ENCODE measurements around the gene PRM1.

The PRM1 gene

GRCh38 chr16:11270602-11271162, 10.4 kb downstream of the PRM1 start:
- DNase-seq, result no peak

- DNase-seq, result no peak
These were observed 12.2 kb downstream of the PRM1 start, which contains the start of gene TNP2 for GRCh38 chr16:11268921-11269375. Gene TNP2, minus strand, starts transcription at chr16:11269325. Its CDS starts 63 bp downstream, at chr16:11269262.

GRCh38 chr16:11265124-11265523, 16.0 kb downstream of the PRM1 start:
- DNase-seq, result no peak

DNA sequence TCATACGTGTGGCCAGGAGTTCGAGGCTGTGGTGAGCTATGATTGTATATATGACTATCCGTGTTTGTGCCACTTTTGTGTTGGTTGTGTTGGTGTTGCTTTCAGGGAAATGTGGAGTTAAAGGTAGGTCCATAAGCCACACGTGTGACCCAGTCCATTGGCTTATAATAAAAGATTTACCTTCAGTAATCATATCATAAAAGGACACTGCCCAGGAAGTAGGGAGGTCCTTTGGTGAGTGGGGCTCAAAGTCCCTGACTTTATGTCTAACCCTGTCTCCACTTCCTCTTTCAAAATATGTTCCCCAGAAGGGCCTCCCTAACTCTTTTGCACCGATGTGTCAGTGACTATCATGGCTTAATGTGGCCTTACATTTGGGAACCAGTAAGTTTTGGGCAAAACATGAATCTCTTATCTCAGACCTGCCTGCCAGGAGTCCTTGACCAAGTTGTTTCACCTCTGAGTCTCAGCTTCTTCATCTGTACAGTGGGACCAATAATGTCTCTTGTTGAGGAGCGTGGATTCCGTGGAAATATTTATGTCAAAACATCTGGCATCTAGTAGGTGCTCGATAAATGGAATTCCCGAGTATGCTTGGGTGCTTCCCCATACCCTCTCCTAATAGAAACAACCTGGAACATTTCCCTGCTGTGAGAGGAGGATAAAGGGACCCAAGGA, 16.8 kb downstream of the PRM1 start:
- DNase-seq, result peak; percentile 26

- DNase-seq, result no peak
These were observed 17.4 kb downstream of the PRM1 start for GRCh38 chr16:11263737-11264136.

- no peak for DNase-seq
These were observed 18.2 kb downstream of the PRM1 start for GRCh38 chr16:11262915-11263314.

- no peak for DNase-seq
These were observed 20.5 kb downstream of the PRM1 start for GRCh38 chr16:11260596-11260966.

GRCh38 chr16:11259655-11260595, 21.2 kb downstream of the PRM1 start:
- DNase-seq, result no peak

DNA sequence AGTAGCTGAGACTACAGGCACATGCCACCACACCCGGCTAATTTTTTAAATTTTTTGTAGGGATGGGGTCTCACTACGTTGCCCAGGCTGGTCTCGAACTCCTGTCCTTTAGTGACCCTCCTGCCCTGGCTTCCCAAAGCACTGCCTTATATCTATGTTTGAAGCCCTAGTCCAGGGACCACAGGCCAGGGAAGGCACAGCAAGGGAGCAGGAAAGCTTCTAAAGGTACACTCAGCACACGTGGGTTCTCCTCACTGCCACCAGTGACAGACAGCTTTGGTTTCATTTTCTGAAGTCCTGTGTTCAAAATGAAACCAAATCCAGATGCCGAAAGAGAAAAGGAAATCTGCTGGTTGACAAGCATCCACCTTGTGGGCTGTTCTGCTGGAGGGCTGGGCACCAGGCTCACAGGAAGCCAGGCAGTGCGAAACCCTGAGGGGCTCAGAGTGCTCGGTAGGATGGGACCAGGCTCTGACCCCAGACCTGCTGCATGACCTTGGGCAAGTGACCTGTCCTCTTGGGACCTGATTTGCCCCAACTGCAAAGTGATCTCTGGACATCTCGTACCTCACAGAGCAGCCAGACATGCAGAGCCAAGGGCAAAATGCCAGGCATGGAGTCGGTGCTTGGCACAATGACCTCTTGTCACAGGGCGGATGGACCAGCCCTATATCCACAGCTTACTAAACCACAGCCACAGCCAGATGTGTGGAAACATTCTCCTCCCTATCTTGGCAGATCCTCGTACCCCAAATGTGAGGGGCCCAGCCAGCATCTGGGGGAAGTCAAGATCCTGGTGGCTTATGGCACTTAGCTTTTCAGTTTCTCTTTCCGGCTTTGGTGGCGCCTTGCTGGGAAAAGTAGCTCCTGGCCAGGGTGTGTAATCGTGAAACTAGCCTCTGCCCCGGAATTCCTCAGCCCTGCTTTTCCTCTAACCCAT, 22.3 kb downstream of the PRM1 start:
- DNase-seq, result peak; percentile 89

DNA sequence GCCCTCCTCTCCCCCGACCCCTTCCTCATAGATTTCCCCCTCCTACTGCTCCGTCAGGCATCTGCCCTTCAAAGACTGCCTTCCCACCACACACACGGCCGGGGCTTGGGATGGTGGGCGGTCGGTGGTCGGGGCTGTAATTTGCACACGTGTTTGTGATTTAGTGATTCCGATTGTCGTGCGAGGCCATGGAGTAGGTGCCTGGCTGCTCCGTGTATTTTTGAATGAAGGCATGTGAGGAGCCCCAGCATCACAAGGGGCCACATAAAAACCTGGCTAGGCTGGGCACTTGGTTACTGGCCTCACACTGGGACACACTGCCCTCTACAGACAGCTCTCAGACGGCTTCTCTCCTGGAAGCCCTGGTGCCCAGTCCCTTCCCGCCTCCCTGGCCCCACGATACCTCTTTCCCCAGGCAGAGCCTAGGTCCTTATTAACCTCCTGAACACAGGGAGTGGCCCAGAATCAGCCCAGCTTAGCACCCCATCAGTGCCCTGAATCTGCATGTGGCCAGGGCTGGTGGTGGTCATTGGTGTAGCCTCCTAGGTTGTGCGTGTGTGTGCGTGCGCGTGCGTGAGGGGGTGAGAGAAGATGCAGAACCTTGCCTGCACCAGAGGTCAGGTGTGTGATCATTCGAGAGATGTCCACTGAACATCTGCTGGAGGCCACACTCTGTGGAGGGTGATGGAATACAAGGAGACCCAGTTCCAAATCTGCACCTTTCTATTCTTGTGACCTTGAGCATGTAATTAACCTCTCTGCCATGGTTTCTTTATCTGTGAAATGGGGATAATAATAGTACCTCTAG, 23.8 kb downstream of the PRM1 start:
- DNase-seq, result peak; percentile 89

DNA sequence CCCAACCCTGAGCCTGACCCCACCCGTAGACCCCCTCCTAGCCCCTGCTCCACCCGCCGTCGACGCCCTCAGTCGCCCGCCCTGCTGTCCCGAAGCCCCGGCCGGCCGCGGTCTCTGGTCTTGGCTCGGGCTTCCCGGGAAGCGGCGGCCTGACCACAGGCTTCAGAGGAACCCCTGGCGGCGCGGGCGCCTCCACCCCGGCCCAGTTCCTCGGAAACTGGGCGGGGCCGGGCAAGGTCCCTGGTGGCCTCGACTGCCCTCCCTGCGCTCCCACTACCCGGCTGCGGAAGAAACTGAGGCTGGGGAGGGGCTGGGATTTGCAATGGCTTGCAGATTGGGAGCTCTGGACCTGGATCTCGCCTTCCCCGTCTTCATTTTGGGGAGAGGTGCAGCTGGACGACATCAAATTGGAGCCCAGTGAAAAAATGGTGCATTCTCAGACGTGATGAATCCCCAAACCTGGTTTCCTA, 24.4 kb downstream of the PRM1 start:
- peak; percentile 81 for DNase-seq

DNA sequence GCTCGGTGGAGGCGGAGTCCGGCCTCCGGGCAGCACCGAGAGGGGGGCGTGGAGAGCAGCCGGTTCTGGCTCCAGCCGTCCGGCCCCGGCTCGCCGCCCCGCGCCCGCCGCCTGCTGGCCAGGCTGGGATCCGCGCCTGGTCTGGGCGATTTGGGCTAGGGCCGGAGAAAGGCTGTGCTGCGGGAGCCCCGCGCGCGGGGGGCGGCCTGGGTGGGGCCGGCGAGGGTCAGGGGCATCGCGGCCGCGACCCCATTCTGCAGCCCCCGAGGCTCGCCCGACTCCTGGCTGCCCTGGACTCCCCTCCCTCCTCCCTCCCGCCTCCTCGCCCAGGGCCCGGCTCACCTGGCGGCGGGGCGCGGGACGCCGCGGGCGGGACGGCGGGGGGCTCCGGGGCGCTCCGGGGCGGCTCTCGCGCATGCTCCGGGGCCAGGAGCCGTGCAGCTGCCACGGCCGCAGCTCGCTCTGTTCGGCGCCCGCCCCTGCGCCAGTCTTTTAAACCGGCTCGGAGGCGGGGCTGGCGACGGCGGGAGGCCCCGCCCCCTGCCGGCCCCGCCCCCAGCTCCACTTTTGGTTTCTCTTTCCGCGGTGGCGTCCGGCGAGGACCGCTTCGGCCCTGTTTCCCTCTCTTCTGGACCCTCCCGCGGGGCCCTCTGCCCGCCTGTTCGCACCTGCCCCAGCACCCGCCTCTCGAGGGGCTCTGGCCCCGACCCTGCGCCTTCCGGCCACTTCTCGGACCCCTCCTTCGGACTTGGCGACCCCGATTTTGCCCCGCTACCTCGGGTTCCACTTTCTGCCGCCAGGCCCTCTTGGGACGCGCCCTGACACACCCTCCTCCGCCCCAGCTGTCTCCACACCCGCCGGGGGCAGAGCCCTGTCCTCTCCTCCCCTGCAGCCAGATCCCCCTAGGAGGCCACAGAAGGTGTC, 25.1 kb downstream of the PRM1 start, which contains the start of gene SOCS1:
TSS of gene SOCS1 (minus strand) at position 468 of the 924 bp plus-strand sequence. CDS start 726 bp downstream, outside the sequence.
- DNase-seq, result peak; percentile 98

DNA sequence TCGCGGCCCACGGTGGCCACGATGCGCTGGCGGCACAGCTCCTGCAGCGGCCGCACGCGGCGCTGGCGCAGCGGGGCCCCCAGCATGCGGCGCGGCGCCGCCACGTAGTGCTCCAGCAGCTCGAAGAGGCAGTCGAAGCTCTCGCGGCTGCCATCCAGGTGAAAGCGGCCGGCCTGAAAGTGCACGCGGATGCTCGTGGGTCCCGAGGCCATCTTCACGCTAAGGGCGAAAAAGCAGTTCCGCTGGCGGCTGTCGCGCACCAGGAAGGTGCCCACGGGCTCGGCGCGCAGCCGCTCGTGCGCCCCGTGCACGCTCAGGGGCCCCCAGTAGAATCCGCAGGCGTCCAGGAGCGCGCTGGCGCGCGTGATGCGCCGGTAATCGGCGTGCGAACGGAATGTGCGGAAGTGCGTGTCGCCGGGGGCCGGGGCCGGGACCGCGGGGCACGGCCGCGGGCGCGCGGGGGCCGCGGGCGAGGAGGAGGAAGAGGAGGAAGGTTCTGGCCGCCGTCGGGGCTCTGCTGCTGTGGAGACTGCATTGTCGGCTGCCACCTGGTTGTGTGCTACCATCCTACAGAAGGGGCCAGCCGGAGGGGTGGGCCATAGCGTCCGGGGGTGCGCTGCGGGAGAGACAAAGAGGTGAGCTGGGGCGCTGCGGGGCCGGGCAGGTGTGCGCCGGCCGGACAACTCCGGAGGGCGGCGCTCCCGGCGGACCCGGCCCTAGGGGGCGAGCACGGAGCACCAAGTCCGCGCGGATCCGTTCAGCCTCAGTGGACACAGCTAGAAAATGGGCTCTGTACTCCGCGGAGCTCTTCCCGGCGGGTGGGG, 26.0 kb downstream of the PRM1 start:
- DNase-seq, result peak; percentile 53

- DNase-seq, result no peak
These were observed 26.9 kb downstream of the PRM1 start for GRCh38 chr16:11253995-11254912.

DNA sequence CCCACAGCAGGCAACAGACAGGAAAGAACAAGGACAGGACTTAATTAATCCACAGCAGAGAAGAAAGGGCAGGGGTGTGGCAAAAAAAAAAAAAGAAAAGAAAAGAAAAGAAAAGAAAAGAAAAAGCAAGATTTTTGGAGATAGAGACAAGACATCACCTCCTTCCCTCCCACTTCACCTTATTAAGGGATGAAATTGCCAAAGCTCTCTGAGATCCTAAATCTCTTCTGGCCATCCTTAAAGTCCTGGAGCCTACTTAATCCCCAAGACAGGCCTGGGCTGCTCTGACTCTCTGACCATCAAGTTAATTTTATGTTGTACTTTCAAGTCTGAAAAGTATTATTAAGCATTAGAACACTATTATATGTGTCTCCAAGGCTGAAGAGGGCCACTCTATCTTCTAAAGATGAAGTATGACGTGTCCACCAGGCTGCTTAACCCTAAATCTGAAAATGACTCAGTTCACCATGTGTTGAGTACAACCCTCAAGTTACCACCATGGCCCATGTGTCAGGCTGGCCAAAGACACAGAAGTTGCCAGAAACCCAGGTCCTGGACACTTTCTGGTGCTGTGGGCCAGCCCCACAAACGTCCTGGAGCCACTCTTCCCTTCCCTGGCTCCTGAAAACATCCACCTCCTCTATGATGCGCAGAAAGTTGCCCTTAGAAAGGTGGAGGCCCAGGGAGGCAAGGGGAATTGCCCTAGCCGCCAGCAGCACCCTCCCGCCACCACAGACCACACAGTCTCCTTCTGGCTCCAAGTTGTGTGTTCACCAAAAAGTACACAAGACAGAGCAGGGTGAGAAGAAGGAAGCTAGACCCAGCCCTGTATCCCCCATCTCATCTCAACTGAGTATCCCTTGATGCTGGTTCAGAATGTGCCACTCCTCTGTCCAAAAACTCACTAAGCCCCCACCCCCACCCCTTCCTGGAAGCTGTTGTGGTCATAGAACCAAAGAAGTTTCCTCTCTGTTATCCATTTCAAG, 27.8 kb downstream of the PRM1 start:
- DNase-seq, result no peak

GRCh38 chr16:11252482-11252931, 28.6 kb downstream of the PRM1 start:
- no peak for DNase-seq

Data from suppressor macrophage treated with lipopolysaccharide for 4 hours (primary cell).